Measurements from ENCODE around the gene PKP4.

Gene PKP4

DNA sequence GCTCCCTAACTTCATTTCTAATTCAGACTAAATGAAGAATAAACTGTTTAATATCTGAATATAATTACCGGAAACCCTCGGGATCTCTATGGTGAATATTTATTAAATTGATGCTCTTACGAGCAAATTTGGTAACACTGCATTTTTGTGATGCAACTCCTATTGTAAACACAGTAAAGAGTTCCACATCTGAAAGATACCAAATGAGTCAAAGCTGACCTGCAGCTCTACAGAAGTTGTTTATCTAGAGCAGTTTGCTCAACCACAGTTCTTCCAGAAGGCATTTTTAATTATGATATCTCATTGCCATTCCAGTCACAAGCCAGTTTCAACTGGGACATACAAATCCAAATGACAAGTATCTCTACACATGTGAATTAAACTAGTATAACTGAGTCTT, 129.7 kb downstream of the PKP4 start:
- peak; percentile 22 for DNase-seq (ENCODE audit: low spot score)

DNA sequence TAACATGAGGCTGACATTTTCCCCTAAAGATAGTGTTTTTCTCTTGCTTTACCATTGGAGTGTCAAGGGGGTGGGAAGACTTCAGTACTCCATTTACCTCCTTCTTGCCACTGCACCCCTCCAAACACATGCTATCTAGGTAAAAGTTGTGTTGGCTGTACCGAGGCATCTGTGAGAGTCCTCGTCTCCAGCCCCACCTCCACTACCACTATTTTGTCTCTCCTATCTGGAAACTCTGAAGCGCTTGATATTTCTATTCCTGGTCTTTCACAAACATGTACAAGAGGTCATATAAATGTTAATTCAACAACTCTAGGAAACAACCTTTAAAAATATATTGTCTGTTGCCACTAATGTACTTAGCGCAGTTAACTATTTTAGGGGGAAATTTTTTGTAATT, 132.6 kb downstream of the PKP4 start:
- DNase-seq (ENCODE audit: low spot score), result no peak

DNA sequence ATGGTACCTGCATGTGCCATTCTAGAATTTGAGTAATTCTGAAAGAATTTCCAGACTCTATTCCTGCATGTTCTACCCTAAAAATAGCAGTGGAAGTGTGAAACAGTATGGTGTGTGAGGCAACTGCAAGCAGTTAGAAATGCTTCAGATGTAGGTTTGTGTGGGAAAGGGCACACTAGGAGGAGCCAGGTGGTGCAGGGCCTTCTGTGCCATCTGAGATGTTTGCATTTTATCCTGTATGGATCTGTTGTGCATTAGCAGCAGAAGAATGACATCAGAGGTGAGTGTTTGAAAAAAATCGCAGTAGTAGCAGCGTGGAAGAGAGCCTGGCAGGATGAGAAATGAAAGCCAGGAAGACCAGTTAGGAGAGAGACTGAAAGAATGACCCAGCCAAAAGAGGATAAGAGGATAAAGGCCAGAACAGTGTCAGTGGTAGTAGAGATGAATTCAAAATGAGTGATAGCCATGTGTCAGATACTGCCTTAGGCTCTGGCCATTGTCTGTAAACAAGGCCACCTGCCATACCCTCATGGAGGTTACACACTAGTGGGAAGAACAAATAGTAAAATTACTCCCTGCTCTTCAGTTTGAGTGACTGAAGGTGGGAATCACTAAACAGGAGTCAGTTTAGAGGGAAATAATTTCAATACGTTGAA, 142.2 kb downstream of the PKP4 start:
- no peak for DNase-seq (ENCODE audit: low spot score)

DNA sequence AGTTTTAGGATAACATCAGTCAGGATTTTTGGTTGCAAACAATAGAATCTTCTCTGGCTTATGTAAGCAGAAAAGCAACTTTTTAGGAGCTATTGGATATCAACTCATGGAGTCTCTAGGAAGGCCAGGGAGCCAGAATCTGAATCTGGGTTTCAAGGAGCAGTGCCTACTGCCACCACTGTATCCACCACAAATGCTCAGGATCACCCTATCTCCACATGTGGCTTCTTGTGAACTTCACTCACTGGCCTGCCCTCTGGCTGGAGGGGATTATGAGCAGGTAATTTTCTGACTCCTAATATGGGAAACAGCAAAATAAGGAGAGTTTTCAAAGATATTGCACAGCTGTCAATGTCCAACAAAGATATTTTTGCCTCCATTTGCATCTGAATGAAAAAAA, 142.9 kb downstream of the PKP4 start:
- DNase-seq (ENCODE audit: low spot score), result no peak

DNA sequence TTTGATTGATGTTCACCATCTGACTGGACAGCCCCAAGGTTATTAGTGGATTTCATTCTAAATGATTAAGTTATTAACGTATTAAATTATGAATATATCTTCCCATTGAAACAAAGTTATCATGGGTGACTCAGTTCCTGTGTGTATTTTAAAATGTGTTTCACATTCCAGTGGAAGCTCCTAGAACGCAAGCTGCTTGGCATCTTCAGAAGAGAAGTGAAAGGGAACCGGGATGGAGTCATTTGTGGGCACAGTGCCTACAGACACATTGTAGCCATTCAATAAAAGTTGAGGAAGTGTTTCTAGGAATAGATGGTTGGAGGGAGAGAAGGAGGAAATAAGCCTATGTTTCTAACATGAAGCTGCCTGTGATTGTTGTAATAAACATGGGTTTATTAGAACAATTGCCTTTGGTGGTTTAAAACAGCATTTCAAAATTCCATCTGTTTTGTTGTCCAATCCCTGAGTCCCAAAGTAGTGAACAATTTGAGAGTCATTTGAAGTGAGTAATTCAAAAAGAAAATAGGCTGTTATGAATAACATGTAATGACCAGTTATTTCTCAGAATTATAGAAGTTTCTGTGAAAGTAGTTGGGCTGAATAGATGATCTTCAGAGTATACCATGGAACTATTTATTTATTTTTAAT, 143.5 kb downstream of the PKP4 start:
- DNase-seq (ENCODE audit: low spot score), result no peak

DNA sequence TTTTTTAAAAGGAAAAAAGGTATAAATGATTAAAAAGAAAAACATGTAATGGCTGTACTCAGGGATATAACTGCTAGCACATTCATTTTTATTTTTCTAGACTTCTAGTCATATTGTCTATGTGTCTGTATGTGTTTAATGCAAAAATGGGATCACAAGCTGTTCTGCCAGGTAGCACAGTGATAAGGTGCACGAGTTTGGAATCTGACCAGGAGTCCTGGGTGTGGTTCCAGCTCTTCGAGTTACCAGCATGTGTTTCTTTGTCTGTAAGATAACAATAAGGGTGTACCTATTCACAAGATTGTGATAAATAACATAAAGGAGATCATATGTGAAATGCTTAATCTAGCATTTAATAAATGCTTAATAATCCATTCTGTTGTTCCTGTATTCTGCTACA, 145.3 kb downstream of the PKP4 start:
- DNase-seq (ENCODE audit: low spot score), result no peak

DNA sequence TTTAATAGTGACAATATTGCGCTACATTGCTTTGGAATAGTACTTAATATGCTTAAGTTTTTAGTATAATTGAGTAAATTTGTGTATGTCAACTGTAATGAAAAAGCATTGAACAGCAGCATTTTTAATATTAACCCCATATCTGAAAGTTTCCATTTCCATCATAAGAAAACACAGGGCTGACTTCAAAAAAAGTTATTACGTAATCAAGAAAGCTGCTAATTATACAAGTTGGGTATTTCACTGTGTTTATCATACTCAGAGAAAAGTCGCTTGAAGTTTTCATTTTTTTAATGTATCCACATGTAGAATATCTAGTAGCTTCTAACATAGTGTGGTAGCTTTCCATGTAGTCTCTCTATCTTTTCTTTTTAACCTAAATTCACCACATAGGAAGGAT, 146.5 kb downstream of the PKP4 start:
- DNase-seq (ENCODE audit: low spot score), result no peak

DNA sequence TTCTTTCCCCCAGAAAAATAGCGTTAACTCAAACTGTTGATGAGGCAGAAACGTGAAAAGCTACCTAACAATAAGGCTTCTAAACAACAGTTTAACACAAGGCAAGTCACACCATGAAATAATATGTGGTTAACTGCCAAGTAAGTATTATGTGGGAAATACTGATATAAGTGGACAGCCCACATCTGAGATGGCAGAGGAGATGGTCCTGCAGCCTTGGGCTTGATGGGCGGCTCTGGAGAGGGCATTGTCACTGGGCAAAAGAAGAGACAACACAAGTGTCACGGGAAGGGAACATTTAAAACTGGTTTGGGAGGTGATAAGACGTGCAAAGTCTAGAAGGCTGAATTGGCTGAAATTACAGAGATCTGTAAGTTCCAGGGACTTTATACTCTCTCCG, 147.2 kb downstream of the PKP4 start:
- DNase-seq (ENCODE audit: low spot score), result no peak

DNA sequence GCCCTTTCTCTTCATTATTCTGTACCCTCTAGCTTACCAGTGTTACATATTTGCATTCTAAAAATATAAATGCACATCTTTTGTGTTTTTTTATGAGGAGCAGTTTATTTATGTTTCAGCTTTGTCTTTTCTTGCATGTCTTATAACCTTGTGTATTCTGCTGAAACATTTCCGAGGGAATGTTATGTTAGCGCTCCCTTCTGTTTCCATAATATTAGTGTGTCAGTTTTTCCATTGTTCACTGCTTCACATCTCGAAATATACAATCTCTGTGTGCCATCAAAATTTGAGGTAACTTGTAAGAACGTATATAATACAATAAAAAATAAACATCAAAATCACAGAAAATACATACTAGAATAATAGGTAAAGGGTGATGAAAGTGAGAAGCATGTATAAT, 153.3 kb downstream of the PKP4 start:
- DNase-seq (ENCODE audit: low spot score), result no peak

DNA sequence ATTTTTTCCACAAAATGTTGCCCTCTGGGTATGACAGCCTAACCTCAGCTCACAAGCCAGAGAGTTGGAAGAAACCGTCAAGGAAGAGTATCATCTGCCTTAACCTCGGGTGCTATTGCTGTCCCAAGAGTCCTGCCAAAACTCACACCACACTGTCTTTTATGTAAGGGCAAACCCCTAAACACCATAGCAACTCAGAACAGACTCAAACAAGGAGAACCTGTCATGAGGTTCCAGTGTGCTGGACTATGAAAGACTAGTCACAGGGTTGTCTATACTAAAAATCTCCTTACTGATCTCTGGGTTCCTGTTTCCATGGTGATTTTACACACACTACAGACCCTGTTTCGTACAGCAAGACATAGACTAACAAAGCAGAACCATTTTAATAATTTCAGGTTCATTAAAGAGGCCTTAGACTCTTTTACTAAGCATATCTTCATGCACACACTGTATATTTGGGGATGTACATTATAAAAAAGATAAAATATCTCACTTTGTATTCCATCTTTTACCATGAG, 159.8 kb downstream of the PKP4 start:
- DNase-seq (ENCODE audit: low spot score), result no peak

DNA sequence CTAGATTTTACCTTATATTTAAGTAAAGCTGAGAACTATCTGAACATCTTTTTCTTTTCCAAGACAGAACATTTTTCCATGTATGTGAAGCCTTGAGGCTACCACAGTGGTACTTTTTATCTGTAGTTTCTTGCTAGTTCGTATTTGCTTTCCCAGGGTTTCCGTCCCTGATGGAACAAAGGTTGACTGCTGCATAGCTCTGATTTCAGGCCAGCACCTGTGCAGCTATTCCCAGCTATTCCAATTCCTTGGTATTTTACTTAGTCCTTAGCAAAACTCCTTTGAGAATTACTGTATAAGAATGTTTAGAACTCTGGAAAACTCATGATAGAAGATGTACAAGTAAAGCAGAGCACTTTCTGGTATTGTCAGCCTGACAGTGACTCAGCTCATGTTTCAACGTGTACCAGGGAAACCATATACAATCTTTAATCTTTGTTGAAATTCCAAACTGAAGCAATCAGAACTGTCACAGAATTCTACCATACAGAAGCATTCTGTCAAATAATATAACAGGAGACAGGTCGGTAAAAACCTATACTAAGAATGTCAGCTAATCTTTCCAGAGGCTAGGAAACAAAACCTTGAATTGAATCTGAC, 162.2 kb downstream of the PKP4 start:
- no peak for DNase-seq (ENCODE audit: low spot score)

DNA sequence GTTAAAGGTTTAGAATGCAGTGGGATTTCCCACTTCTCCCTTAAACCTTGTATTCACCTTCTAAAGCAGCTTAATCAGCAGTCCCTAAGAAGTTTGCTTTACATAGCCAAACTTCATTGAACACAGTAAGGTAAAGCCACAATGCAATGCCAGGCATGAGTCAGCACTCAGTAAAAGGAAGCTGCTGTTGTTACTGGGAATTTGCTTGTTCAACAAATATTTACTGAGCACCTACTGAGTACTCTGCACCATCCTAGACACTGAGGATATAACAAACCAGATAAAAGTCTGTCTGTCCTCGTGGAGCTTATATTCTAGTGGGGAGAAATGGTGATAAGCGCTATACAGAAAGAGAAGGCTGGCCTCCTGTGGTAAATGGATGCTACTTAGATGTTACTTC, 162.7 kb downstream of the PKP4 start:
- DNase-seq (ENCODE audit: low spot score), result peak; percentile 18

DNA sequence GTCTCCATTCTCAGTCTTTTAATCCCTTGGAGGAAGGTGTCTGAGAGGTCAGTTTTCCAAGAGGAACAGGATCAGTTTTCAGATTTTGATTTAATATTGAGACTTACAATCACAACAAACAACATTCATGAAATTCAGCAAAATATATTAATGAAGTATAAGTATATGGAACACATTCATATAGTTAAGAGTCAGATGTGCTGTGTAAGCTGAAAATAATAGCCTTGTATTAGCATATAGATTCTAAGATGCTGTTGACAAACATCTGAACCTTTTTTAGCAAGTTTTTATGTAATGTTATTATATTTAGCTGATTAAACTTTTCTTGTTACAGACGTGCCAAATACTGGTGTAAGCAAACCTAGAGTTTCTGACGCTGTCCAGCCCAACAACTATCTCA, 163.9 kb downstream of the PKP4 start:
- DNase-seq (ENCODE audit: low spot score), result no peak

DNA sequence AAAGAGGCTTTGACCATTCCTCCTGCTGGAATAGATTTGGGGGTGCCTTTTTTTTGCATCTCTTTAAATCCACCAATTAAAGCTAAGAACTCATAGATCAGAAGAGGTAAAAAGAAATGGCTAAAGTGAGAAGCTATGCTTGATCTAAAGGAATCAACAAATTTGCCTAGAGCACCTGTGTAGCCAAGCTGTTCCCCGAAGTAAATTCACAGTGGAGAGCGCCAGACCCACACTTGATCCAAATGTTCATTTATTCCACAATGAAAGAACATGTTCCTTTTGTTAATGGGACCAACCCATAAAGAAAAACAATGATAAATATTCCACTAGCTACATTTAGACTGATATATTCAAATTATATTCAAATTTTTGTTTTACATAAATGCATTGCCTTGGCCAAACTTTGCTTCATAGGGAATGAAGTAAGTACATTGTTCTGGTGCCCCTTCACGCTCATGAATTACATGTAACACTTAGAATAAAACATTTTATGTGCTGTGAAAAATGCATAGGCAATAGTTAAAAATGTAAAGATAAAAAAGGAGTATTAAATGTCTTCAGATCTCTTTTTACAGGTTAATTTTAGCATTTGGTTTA, 167.4 kb downstream of the PKP4 start:
- DNase-seq (ENCODE audit: low spot score), result no peak

DNA sequence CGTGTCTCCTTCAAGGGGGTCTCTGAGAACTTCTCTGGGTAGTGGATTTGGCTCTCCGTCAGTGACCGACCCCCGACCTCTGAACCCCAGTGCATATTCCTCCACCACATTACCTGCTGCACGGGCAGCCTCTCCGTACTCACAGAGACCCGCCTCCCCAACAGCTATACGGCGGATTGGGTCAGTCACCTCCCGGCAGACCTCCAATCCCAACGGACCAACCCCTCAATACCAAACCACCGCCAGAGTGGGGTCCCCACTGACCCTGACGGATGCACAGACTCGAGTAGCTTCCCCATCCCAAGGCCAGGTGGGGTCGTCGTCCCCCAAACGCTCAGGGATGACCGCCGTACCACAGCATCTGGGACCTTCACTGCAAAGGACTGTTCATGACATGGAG, 168.2 kb downstream of the PKP4 start:
- no peak for DNase-seq (ENCODE audit: low spot score)

DNA sequence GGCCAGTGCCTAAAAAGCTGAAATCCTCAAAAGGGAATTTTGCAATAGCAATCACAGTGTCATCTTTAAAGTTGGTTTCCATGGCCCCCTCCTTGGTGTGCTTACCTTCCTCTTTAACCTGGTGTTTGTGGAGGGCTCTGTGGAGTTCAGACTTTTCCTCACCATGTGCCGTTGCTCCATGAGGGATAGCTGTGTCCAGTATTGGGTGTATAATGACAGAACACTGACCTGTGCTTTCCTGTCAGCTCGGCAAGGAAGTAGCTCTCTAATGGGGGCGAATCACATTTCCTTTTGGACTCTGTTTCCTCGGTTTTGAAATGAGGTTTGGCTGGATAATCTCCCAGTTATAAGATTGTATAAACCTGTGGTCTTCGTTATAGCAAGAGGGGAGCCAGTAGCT, 172.4 kb downstream of the PKP4 start:
- no peak for DNase-seq (ENCODE audit: low spot score)

DNA sequence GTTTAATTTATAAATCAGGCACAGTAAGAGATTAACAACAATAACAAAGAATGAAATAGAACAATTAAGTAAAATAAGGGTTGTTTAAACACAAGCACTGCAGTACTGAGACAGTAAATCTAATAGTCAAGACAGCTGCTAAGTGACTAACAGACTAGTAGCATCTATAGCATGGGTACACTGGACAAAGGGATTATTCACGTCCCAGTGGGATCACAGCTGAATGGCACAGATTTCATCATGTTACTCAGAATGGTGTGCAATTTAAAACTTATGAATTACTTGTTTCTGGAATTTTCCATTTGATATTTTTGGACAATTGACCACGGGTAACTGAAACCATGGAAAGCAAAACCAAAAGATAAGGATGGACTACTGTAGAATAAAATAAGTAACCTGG, 176.5 kb downstream of the PKP4 start:
- no peak for DNase-seq (ENCODE audit: low spot score)

DNA sequence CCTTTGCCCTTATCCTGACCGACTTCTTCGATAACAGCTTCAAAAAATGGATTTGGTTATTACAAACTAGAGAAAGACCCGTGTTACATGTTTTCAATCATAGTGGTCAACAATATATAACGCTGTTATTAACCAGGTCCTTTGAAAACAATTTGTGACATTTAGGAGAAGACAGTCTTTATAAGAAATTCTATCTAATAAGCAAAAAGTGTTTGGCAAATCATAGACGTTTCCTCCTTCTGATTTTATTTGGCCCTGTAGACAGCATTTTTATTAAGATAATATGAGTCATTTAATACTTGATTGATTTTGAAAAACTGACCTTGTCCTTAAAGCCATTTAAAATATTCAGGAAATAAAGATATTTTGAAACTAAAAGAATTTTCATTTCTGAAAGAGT, 177.9 kb downstream of the PKP4 start:
- no peak for DNase-seq (ENCODE audit: low spot score)

DNA sequence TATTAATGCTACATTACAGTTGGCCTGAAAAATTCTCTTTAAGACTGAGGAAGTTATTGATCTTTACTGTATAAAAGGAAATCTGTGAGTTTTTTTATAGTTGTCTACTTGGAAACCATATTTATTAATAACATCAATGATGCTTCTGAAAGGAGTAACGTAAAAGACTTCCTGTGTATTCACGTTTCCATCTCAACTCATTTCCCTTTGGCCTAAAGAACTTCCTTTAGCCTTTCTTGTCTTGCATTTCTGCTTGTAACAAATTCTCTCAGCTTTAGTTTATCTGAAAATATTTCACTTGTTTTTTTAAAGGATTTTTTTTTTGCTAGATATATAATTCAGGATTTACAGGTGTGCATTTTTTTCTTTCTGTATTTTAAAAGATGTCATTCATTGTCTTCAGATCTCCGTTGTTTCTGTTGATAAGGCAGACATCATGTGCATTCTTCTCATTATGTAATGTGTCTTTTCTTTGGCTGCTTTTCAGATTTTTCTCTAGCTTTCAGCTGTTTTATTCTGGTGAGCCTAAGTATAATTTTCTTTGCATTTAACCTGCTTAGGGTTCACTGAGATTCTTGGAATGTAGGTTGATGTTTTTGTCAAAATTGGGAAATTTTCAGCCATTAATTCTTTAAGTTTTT, 179.3 kb downstream of the PKP4 start:
- no peak for DNase-seq (ENCODE audit: low spot score)

DNA sequence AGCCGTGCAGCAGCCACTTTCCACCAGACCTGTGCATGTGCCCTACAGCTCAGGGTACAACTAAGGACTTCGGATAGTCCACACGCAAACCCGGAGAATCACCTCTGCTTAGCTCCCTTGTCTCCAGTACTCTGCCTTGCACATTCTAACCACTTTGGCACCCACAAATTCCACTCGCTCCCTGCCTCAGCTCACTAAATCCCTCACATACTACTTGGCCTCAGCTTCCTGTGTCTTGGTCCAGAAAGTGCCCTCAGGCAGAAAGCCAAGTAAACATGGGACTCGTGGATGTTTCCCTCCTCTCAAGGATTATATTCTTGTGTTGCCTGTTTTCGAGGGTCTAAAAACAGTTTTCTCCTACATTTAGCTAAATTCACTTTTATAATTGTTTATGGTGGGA, 180.6 kb downstream of the PKP4 start:
- DNase-seq (ENCODE audit: low spot score), result no peak

DNA sequence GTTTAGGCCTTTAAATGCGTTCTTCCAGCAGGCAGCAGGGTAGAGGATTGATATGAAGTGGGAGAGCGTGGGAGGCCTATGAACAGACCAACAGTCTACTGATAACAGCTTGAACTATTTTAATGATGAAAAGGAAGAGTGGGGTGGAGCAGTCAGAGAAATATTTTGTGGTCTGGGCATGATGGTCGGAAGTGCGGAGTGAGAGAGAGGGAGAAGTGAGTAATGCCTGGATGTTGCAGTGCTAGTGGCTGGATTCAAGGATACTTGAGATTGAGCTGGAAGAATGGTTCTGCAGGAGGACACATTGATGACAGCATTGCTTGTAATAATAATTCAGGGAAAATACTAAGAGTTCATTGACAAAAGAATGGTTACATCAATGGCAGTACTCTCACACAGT, 187.4 kb downstream of the PKP4 start:
- DNase-seq (ENCODE audit: low spot score), result no peak

DNA sequence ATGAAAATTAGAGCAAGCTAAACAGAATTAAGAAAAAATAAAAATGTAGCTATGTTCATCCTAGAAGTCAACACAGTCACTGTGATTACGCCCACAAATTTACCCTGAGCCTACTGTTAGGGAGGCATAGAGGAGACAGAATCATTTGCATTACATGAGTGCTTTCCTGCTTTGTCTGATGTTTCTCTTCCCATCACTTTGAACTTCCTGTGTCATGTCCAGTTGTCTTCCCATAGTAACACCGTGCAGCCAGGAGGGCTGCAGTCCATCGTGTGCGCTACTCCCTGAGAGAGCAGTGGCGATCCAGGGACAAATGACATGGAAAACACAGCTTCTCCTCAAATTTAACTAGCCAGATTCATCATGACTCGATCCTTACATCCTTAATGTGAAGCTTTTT, 188.5 kb downstream of the PKP4 start:
- no peak for DNase-seq (ENCODE audit: low spot score)
